ENCODE data around the gene GDF10.

The GDF10 gene

GRCh38 chr10:47276071-47276470 is 23.9 kb upstream of the GDF10 start:
- no peak for DNase-seq (ENCODE audit: low read depth)

- no peak for DNase-seq (ENCODE audit: low read depth)
Measured at GRCh38 chr10:47276576-47277351, 23.2 kb upstream of the GDF10 start.

GRCh38 chr10:47277352-47278151 is 22.4 kb upstream of the GDF10 start:
- DNase-seq (ENCODE audit: low read depth), result no peak

GRCh38 chr10:47278152-47278473 is 21.9 kb upstream of the GDF10 start:
- DNase-seq (ENCODE audit: low read depth), result no peak

GRCh38 chr10:47278720-47279119 is 21.3 kb upstream of the GDF10 start:
- DNase-seq (ENCODE audit: low read depth), result no peak

GRCh38 chr10:47279276-47279675 is 20.7 kb upstream of the GDF10 start:
- DNase-seq (ENCODE audit: low read depth), result no peak

- no peak for DNase-seq (ENCODE audit: low read depth)
Measured at GRCh38 chr10:47282005-47282656, 17.9 kb upstream of the GDF10 start.

GRCh38 chr10:47282657-47283018 is 17.4 kb upstream of the GDF10 start:
- no peak for DNase-seq (ENCODE audit: low read depth)

- no peak for DNase-seq (ENCODE audit: low read depth)
Measured at GRCh38 chr10:47283101-47283630, 16.8 kb upstream of the GDF10 start.

GRCh38 chr10:47283848-47284247 is 16.1 kb upstream of the GDF10 start:
- no peak for DNase-seq (ENCODE audit: low read depth)

GRCh38 chr10:47285381-47286115 is 14.4 kb upstream of the GDF10 start:
- DNase-seq (ENCODE audit: low read depth), result no peak

GRCh38 chr10:47286116-47286505 is 13.9 kb upstream of the GDF10 start:
- DNase-seq (ENCODE audit: low read depth), result no peak

GRCh38 chr10:47286591-47287315 is 13.2 kb upstream of the GDF10 start:
- no peak for DNase-seq (ENCODE audit: low read depth)

- DNase-seq (ENCODE audit: low read depth), result no peak
Measured at GRCh38 chr10:47287365-47287802, 12.6 kb upstream of the GDF10 start.

- DNase-seq (ENCODE audit: low read depth), result no peak
Measured at GRCh38 chr10:47287805-47288204, 12.2 kb upstream of the GDF10 start.

- DNase-seq (ENCODE audit: low read depth), result no peak
Measured at GRCh38 chr10:47288236-47288635, 11.8 kb upstream of the GDF10 start.

- DNase-seq (ENCODE audit: low read depth), result no peak
Measured at GRCh38 chr10:47288916-47289495, 11.0 kb upstream of the GDF10 start.

GRCh38 chr10:47289921-47290320 is 10.1 kb upstream of the GDF10 start:
- DNase-seq (ENCODE audit: low read depth), result no peak

- DNase-seq (ENCODE audit: low read depth), result no peak
Measured at GRCh38 chr10:47290338-47290737, 9.7 kb upstream of the GDF10 start.

- no peak for DNase-seq (ENCODE audit: low read depth)
Measured at GRCh38 chr10:47291682-47292081, 8.3 kb upstream of the GDF10 start.

GRCh38 chr10:47294057-47294456 is 5.9 kb upstream of the GDF10 start:
- DNase-seq (ENCODE audit: low read depth), result no peak
